NOMO-1 treated with dmso at 0.1 percent for 144 hours (cell line): ENCODE data around the gene LMNB1.
"Not testable (repeated sequence)": the region's sequence is repeated elsewhere in the genome, so short reads cannot be mapped to it uniquely, and the experiment has no call there.

Experiments used
- DNase-seq: peaks from one replicate; lab custom pipeline; 2025; ENCODE audit not compliant: unreplicated experiment; lab: John Stamatoyannopoulos, UW

The LMNB1 gene

DNA sequence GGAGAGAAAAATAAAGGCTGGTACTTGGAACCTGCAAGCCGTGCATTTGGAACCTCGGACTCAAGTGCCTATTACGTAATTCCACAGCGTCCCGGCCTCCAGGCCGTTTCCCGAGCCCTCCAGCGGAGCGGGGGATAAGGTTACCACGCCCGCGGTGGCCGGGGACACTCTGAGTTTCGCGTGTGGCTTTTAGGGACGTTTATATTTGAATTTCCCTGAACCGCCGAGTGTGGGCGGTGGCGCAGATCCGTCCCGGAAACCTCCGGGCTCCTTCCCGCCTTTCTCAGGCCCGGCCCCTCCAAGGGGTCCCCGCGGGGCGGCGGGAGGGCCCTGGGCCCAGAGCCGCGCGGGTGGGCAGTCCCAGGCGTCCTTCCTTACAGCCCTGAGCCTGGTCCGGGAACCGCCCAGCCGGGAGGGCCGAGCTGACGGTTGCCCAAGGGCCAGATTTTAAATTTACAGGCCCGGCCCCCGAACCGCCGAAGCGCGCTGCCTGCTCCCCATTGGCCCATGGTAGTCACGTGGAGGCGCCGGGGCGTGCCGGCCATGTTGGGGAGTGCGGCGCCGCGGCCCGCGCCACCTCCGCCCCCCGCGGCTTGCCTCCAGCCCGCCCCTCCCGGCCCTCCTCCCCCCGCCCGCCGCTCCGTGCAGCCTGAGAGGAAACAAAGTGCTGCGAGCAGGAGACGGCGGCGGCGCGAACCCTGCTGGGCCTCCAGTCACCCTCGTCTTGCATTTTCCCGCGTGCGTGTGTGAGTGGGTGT, at the start of gene LMNB1:
Gene LMNB1, plus strand, starts transcription at position 638 of the 758 bp plus-strand sequence. CDS start 373 bp downstream, outside the sequence.
- DNase-seq = peak; percentile 98

DNA sequence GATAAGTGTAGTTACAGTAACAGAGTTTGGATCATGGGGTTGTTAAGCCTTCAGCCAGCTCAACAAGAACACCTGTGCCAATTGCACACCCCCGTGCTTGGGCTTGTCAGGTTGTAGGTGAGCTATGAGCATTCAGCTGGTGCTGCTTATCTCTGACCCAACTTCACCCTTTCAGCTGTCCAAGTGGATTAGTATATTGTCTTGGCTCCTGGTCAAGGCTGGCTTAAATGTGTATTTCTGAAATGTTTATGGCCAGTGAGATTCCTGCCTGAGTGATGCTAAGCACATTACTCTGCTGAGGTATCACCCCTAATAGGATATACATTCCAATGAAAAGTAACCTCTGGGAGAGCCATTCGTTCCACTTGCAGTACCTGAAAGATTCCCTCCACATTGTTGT, 44.2 kb upstream of the LMNB1 start:
- DNase-seq = no peak

- not testable (repeated sequence) for DNase-seq
Measured at GRCh38 chr5:126734573-126734972, 42.4 kb upstream of the LMNB1 start.

GRCh38 chr5:126736141-126736540, 40.8 kb upstream of the LMNB1 start:
- no peak for DNase-seq

DNA sequence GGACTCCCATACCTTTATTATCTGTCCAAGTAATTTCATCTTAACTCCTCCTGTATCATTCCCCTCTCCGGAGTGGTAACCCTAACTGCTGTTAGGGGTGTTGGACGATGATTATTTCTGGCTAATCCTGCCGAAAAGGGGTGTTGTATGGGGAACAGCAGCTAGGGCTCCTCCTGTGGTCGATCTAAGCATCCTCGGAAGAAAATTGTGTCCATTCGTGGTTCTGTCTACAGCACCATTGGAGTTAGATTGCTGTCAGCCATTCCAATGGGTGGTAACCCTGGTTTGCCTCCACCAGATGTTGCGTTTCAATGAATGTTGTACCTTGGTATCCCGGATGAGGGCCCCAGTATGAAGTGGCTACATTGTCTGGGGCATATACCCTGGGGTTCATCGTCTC, 35.6 kb upstream of the LMNB1 start:
- DNase-seq = no peak

GRCh38 chr5:126742425-126742824, 34.5 kb upstream of the LMNB1 start:
- DNase-seq = no peak

DNA sequence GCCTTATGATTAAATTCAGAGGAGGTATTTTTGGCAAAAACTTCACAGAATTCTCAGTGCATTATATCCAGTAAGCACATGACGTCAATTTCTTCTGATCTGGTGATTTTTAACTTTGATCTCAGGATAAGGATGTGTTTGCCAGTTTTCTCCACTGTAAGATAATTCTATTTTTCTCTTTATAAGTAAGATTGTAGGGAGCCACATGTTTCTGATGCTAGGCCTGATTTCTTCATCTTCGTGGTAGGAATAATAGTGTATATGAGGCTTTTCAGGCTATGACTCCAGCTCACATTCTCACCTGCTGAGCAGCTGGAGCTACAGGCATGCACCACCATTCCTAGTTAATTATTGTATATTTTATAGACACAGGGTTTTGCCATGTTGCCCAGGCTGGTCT, 32.1 kb upstream of the LMNB1 start:
- no peak for DNase-seq

- no peak for DNase-seq
Measured at GRCh38 chr5:126745259-126745992, 31.5 kb upstream of the LMNB1 start.

GRCh38 chr5:126746290-126746689, 30.6 kb upstream of the LMNB1 start:
- DNase-seq = no peak

DNA sequence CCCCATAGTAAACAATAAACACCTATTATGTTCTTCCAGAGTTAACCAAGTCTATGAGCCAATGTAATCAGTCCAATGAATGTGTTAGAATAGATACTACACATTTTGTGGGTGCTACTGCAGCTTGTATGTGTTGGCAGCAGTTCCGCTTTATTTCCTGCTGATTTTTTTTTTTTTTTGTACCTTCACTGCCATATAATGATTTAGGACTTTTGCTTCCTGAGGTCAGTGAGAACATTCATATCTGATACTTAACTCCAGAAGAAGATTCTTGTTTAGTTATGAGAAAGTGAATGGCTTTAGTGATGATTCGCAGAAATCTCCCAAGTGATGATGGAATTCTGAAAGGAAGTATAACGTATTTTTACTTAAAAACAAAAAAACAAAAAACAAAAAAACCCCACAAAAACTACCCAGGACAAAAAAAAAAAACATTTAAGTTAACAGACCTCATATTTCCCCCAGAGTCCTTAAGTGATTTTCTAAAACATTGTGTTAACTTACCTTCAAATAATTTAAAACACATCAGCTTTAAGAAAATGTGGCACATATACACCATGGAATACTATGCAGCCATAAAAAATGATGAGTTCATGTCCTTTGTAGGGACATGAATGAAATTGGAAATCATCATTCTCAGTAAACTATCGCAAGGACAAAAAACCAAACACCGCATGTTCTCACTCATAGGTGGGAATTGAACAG, 24.7 kb upstream of the LMNB1 start:
- no peak for DNase-seq

- DNase-seq = no peak
Measured at GRCh38 chr5:126753227-126753626, 23.7 kb upstream of the LMNB1 start.

GRCh38 chr5:126754609-126755008, 22.3 kb upstream of the LMNB1 start:
- no peak for DNase-seq

GRCh38 chr5:126755593-126755992, 21.3 kb upstream of the LMNB1 start:
- peak; percentile 54 for DNase-seq

GRCh38 chr5:126757713-126758357, 19.1 kb upstream of the LMNB1 start:
- peak; percentile 45 for DNase-seq

DNA sequence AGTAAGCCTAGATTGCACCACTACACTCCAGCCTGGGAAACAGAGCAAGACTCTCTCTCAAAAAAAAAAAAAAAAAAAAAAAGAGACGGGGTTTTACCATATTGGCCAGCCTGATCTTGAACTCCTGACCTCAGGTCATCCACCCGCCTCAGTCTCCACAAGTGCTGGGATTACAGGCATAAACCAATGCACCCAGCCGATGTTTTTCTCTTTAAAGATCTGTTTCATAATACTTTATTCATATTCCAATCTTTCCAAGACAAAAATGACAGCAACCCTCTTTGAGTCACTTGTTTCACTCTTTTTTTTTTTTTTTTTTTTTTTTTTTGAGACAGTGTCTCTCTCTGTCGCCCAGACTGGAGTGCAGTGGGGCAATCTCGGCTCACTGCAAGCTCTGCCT, 13.6 kb upstream of the LMNB1 start:
- DNase-seq = no peak

DNA sequence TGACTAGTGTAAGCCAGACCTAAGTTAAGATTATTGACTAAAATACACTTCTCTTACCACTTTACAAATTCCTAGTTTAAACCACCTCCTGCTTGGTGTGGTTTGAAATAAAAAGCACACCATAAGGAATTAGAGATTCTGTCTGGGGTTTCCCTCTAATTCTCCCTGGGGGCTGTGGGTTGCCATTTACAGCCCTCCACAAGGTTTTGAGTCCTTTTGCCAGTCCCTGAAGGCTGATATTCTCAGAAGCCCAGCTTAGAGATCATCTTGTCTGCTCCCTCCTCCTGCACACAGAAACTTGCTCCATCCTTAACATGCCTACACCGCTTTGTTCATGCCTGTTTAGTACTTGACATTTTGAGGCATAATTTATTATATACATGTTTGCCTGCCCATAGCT, 7.2 kb upstream of the LMNB1 start:
- DNase-seq = no peak

GRCh38 chr5:126773536-126773935, 3.4 kb upstream of the LMNB1 start:
- DNase-seq = not testable (repeated sequence)

GRCh38 chr5:126774595-126774994, 2.3 kb upstream of the LMNB1 start:
- not testable (repeated sequence) for DNase-seq

GRCh38 chr5:126777257-126777974, 480 bp downstream of the LMNB1 start:
- no peak for DNase-seq

DNA sequence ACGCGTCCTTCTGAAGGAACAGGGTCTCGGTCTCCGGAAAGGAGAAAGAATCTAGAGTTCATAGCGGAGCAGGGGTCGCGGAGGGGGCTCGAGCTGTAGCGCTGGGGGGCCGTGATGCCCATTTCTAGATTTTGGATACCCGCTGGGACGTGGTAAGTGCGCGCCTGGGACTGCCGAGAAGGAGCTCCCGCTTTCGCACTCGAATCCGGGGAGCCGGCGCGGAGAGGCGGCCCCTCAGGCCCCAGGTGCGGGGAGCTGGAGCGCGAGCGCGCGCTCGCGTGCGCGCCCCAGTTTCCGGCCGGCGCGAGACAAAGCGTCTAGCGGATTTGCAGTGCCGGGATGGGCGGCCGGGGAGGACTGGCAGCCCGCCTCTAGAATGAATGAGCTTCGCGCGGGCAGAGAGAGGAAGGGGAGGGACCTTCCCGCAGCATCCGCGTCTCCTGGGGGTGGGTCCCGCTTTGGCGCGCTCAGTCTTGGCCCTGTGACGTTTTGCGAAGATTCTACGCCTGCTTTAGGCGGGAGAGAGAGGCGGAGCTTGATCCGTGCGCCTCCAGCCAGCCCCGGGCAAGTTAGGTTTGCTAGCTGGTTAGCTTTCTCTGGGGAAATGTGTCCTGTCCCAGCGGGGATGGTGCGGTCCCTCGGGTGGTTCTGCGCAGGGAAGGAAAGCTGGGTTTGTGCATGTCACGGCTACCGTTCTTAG, 1.2 kb downstream of the LMNB1 start:
- DNase-seq = peak; percentile 98
